RWPE2 (cell line): ENCODE data around the gene SINHCAF.

ENCODE experiments used
- ATAC-seq: fragments of 200-7000 bp; cut with Tn5 transposase; 3 replicates; pipeline ENCODE4 v1.9.1; 2021; ENCODE audit warnings: low read depth
- DNase-seq: peaks from one replicate; pipeline ENCODE4 v3.0.0-alpha.2; 2020; ENCODE audit warnings: low spot score
- H3K27ac ChIP-seq: fragments of 450-650 bp; 2 replicates; pipeline ENCODE4 v1.5.1; 2017; ENCODE audit warnings: mild to moderate bottlenecking; ENCODE audit not compliant: poor library complexity, severe bottlenecking
- H3K27me3 ChIP-seq: fragments of 250-450 bp; sonication (Bioruptor Pico); 2 replicates; pipeline ENCODE4 v1.5.1; 2021; ENCODE audit warnings: mild to moderate bottlenecking, moderate library complexity; ENCODE audit not compliant: insufficient read depth, poor library complexity, severe bottlenecking
- H3K36me3 ChIP-seq: fragments of 250-450 bp; sonication (Bioruptor Pico); 2 replicates; pipeline ENCODE4 v1.5.1; 2020; ENCODE audit warnings: low read depth, mild to moderate bottlenecking, moderate library complexity
- H3K4me1 ChIP-seq: fragments of 250-450 bp; sonication (Bioruptor Pico); 2 replicates; pipeline ENCODE4 v1.5.1; 2021; ENCODE audit warnings: mild to moderate bottlenecking, moderate library complexity; ENCODE audit not compliant: insufficient read depth, poor library complexity, severe bottlenecking
- H3K4me3 ChIP-seq: fragments of 250-450 bp; sonication (Bioruptor Pico); 2 replicates; pipeline ENCODE4 v1.5.1; 2021; ENCODE audit warnings: mild to moderate bottlenecking, moderate library complexity; ENCODE audit not compliant: severe bottlenecking
- H3K9me3 ChIP-seq: fragments of 250-450 bp; sonication (Bioruptor Pico); 2 replicates; pipeline ENCODE4 v1.5.1; 2021; ENCODE audit warnings: mild to moderate bottlenecking, moderate library complexity; ENCODE audit not compliant: severe bottlenecking
- CTCF ChIP-seq: fragments of 450-650 bp; IDR thresholded peaks from one replicate; pipeline ENCODE4 v1.5.1; 2017; ENCODE audit warnings: mild to moderate bottlenecking, moderate library complexity; ENCODE audit not compliant: poor library complexity, severe bottlenecking

SINHCAF gene

GRCh38 chr12:31321186-31321896 is 4.6 kb downstream of the SINHCAF start:
- Histone ChIP-seq H3K4me1 (peaks cover 34% of the 10 kb centered on the region), H3K4me3 (no peak overlapping the region)

GRCh38 chr12:31318657-31319269 is 7.2 kb downstream of the SINHCAF start:
- no peak for TF ChIP-seq CTCF
- Histone ChIP-seq H3K4me1 (peaks cover 44% of the 10 kb centered on the region), H3K9me3 (no peaks in the 10 kb centered on the region), H3K27ac (peak overlapping the region; percentile 15), H3K36me3 (no peaks in the 10 kb centered on the region), H3K4me3 (no peak overlapping the region), H3K27me3 (no peaks in the 10 kb centered on the region)
- ATAC-seq (no peak), DNase-seq (no peak)

More at GRCh38 chr12:31321186-31321896, 4.6 kb downstream of the SINHCAF start:
- H3K9me3 ChIP-seq = no peaks in the 10 kb centered on the region
- peak overlapping the region; percentile 67 for H3K27ac ChIP-seq
- H3K36me3 ChIP-seq = no peaks in the 10 kb centered on the region
- H3K27me3 ChIP-seq = no peaks in the 10 kb centered on the region
- no peak for TF ChIP-seq CTCF
- DNase-seq = no peak
- ATAC-seq = no peak

GRCh38 chr12:31317471-31318395 is 8.2 kb downstream of the SINHCAF start:
- Histone ChIP-seq H3K9me3 (no peaks in the 10 kb centered on the region), H3K36me3 (no peaks in the 10 kb centered on the region), H3K27me3 (no peaks in the 10 kb centered on the region), H3K4me1 (peaks cover 44% of the 10 kb centered on the region), H3K4me3 (peak overlapping the region; percentile 14), H3K27ac (peak overlapping the region; percentile 15)
- ATAC-seq = peak; percentile 35
- no peak for DNase-seq
- no peak for TF ChIP-seq CTCF

GRCh38 chr12:31316891-31317290 is 9.1 kb downstream of the SINHCAF start:
- H3K27ac ChIP-seq = no peak overlapping the region

More at GRCh38 chr12:31316891-31317290, 9.1 kb downstream of the SINHCAF start:
- H3K4me1 ChIP-seq = peaks cover 35% of the 10 kb centered on the region
- ATAC-seq (no peak), DNase-seq (no peak)
- H3K36me3 ChIP-seq = 0 out of 2 replicates have a peak, but pooled peaks cover 2% of the 10 kb centered on the region
- TF ChIP-seq CTCF = no peak
- no peaks in the 10 kb centered on the region for H3K27me3 ChIP-seq
- H3K4me3 ChIP-seq = no peak overlapping the region
- no peaks in the 10 kb centered on the region for H3K9me3 ChIP-seq
